Thoracic aorta (tissue), 2 donors: ENCODE measurements around the gene NRDE2. TPM values are rescaled to one million over a fixed set of nuclear protein-coding genes. Genes with fewer than 3 reads are reported as not detected.

Experiments used
- ATAC-seq: fragments of 150-250 bp; one replicate; pipeline ENCODE4 v1.8.0; 2017; ENCODE audit warnings: low read depth; ENCODE audit not compliant: insufficient number of reproducible peaks, low FRiP score
- DNase-seq: peaks from one replicate; pipeline ENCODE4 v3.0.0-alpha.2; 2020; ENCODE audit warnings: low spot score
- H3K27ac ChIP-seq, 2 donors: fragments of 200-600 bp; sonication (generic); 1 replicate in 1 of 2; 2 replicates in 1 of 2; pipeline ENCODE4 v1.5.1; 2016; ENCODE audit warnings: mild to moderate bottlenecking in 2 of 2, moderate library complexity in 2 of 2
- H3K27me3 ChIP-seq: fragments of 200-600 bp; sonication (generic); replicated peaks from 2 replicates; pipeline ENCODE4 v1.6.0; 2016; ENCODE audit warnings: mild to moderate bottlenecking; ENCODE audit not compliant: insufficient read depth
- H3K36me3 ChIP-seq: fragments of 200-600 bp; sonication (generic); one replicate; pipeline ENCODE4 v1.5.1; 2016
- H3K4me1 ChIP-seq, 2 donors: fragments of 200-600 bp; sonication (generic); 1 replicate in 1 of 2; 2 replicates in 1 of 2; pipeline versions ENCODE4 v1.5.1 to v1.6.0; 2016; ENCODE audit warnings: low read depth in 2 of 2, mild to moderate bottlenecking in 1 of 2; ENCODE audit not compliant: control insufficient read depth in 1 of 2
- H3K4me3 ChIP-seq: fragments of 200-600 bp; sonication (generic); 2 replicates; pipeline ENCODE4 v1.5.1; 2016; ENCODE audit warnings: mild to moderate bottlenecking
- H3K9me3 ChIP-seq: fragments of 200-600 bp; sonication (generic); 2 replicates; pipeline ENCODE4 v1.5.1; 2016
- total RNA-seq, 2 donors: library from RNA; depleted of rRNA; stranded (reverse); fragments of >200 nt; gene quantifications; one replicate each; pipeline versions ENCODE4 v1.1.0 to v1.2.3, GENCODE V29; 2016
- TF ChIP-seq, protein P1 (sequence below): fragments of 200-600 bp; sonication (generic); IDR thresholded peaks from one replicate; pipeline ENCODE4 v1.5.1; 2019; ENCODE audit warnings: antibody characterized with exemption

NRDE2 gene
- total RNA-seq, 2 donors from 2014 or later, result 16.8 to 21.2 TPM

DNA sequence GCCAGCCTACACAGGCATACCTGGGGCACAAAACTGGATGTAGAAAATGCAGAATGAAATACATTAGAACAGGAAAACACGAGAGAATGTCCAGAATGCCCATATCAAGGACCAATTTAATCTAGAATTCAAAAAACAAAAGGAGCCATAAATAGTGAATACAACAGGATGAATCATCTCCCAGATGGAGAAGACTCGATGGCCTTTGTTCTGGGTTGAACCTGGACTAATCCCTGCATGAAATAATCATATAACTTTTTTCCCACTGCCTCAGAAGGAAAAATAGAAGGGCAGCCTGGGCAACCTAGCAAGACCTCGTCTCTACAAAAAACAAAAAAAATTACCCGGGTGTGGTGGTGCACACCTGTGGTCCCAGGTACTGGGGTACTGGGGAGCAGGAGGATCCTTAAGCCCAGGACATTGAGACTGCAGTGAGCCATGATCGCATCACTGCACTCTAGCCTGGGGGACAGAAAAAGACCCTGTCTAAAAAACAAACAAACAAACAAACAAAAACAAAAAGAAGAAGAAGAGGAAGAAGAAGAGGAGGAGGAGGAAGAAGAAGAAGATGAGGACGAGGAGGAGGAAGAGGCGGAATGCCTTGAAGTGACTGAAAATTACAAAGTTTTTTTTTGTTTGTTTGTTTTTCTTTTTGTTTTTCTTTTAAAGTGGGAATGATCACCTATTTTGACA, 30.3 kb upstream of the NRDE2 start:
- TF ChIP-seq, protein P1, sequence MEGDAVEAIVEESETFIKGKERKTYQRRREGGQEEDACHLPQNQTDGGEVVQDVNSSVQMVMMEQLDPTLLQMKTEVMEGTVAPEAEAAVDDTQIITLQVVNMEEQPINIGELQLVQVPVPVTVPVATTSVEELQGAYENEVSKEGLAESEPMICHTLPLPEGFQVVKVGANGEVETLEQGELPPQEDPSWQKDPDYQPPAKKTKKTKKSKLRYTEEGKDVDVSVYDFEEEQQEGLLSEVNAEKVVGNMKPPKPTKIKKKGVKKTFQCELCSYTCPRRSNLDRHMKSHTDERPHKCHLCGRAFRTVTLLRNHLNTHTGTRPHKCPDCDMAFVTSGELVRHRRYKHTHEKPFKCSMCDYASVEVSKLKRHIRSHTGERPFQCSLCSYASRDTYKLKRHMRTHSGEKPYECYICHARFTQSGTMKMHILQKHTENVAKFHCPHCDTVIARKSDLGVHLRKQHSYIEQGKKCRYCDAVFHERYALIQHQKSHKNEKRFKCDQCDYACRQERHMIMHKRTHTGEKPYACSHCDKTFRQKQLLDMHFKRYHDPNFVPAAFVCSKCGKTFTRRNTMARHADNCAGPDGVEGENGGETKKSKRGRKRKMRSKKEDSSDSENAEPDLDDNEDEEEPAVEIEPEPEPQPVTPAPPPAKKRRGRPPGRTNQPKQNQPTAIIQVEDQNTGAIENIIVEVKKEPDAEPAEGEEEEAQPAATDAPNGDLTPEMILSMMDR, result no peak
- H3K4me1 ChIP-seq, result no peaks in the 10 kb centered on the region
- no peaks in the 10 kb centered on the region for H3K36me3 ChIP-seq
- DNase-seq (no peak), ATAC-seq (no peak)
- no peaks in the 10 kb centered on the region for H3K27me3 ChIP-seq
- no peak overlapping the region for H3K27ac ChIP-seq
- no peak overlapping the region for H3K4me3 ChIP-seq
- no peaks in the 10 kb centered on the region for H3K9me3 ChIP-seq

GRCh38 chr14:90358359-90358758, 26.6 kb upstream of the NRDE2 start:
- no peaks in the 10 kb centered on the region for H3K4me1 ChIP-seq
- H3K27me3 ChIP-seq, result no peaks in the 10 kb centered on the region
- DNase-seq (no peak), ATAC-seq (no peak)
- H3K27ac ChIP-seq, result no peak overlapping the region
- no peaks in the 10 kb centered on the region for H3K9me3 ChIP-seq
- H3K36me3 ChIP-seq, result no peaks in the 10 kb centered on the region
- TF ChIP-seq, protein P1, result no peak
- H3K4me3 ChIP-seq, result no peak overlapping the region

DNA sequence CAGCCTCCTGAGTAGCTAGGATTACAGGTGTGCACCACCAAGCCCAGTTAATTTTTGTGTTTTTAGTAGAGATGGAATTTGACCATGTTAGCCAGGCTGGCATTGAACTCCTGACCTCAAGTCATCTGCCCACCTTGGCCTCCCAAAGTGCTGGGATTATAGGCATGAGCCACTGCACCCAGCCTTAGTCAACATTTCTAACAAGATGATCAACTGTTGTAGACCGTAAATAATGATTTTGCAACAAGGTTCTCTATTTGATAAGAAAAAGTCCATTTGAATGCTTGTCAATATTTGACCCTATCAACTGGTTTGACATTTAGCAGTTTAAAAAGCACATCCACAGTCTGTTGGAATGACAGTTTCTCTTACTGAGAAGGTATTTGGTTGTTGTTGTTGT, 25.2 kb upstream of the NRDE2 start:
- H3K9me3 ChIP-seq, result no peaks in the 10 kb centered on the region
- DNase-seq, result no peak
- no peaks in the 10 kb centered on the region for H3K36me3 ChIP-seq
- no peaks in the 10 kb centered on the region for H3K4me1 ChIP-seq
- no peaks in the 10 kb centered on the region for H3K27me3 ChIP-seq
- TF ChIP-seq, protein P1, result no peak
- H3K4me3 ChIP-seq, result no peak overlapping the region
- no peak for ATAC-seq
- H3K27ac ChIP-seq, result no peak overlapping the region

DNA sequence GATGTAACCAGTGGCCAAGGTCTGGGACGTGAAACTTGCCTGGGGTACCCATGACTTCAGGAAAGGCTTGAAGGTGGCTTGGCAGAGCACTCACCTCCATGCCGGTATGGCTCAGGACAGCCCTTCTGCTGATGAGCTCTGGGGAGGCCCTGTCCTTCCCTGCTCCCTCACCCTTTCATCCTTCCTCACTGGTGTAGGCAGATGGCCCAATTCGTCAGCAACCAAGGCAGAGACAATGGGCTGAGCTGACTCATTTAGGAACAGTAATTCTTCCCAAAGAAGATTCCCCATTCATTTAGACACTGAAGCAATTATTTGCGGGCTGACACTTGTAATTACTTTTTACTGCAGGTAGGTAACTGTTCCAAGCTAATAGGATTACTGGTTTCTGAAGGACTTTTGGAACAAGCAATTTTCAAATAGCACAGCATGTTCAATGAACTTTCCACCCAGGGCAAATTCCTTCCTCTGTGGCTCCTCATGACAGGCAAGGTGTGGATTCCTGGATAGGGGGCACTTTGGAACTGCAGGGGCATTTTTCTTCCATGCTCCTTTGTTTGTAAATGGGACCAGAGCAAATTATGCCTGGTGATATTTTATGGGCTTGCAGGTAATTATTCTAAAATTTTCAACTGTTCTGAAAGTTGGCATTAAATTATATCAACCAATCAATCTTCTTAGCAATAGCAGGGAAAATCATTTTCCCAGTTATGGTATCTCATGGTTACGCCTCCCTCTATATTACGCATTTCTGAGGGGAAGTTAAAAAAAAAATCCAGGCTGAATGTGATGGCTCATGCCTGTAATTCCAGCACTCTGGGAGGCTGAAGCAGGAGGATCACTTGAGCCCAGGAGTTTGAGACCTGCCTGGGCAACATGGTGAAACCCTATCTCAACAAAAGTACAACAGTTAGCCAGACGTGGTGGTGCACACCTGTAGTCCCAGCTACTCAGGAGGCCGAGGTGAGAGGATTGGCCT, 24.1 kb upstream of the NRDE2 start:
- ATAC-seq, result no peak
- DNase-seq, result no peak
- Histone ChIP-seq H3K4me1 (no peaks in the 10 kb centered on the region), H3K27me3 (no peaks in the 10 kb centered on the region), H3K9me3 (no peaks in the 10 kb centered on the region), H3K27ac (no peak overlapping the region), H3K36me3 (no peaks in the 10 kb centered on the region), H3K4me3 (no peak overlapping the region)
- TF ChIP-seq, protein P1, result no peak
